SK-N-SH (cell line): ENCODE results near the gene TMEM63C. TPM values are rescaled to one million over a fixed set of nuclear protein-coding genes. Genes with fewer than 3 reads are reported as not detected.

Experiments
- CTCF ChIA-PET: fragments of 300-600, 350-600 bp; formaldehyde crosslinking; extraction: SDS; loops from one replicate; lab custom pipeline; 2021; lab: Yijun Ruan, JAX
- POLR2A ChIA-PET: fragments of 350-600 bp; sonication (Branson Sonifier 250); formaldehyde crosslinking; extraction: SDS; loops from one replicate; lab custom pipeline; 2020; ENCODE audit warnings: antibody characterized with exemption, inconsistent platforms; lab: Yijun Ruan, JAX
- DNase-seq: peaks from one replicate; pipeline ENCODE4 v3.0.0; 2012
- H2AFZ ChIP-seq: fragments of 200-600 bp; sonication (generic); 2 replicates; pipeline ENCODE4 v1.8.1; 2016; ENCODE audit warnings: antibody characterized with exemption, mild to moderate bottlenecking, low read depth
- H3F3A ChIP-seq: fragments of 200-600 bp; sonication (generic); replicated peaks from 2 replicates; pipeline ENCODE3; 2016; ENCODE audit warnings: antibody characterized with exemption, mild to moderate bottlenecking; ENCODE audit not compliant: insufficient read depth
- H3K27ac ChIP-seq, 2 experiments: fragments of 200-500 bp in 1 of 2; fragments of 200-600 bp in 1 of 2; sonication (Bioruptor generic) in 1 of 2; sonication (generic), shearing (Covaris generic) in 1 of 2; 2 replicates each; pipeline versions ENCODE4 v1.5.1 to v1.6.1; 2014 to 2016; ENCODE audit warnings: low read depth in 2 of 2, inconsistent platforms in 1 of 2, low read length in 1 of 2, mild to moderate bottlenecking in 1 of 2, mixed read lengths in 1 of 2
- H3K27me3 ChIP-seq: fragments of 200-600 bp; sonication (generic), shearing (Covaris generic); 2 replicates; pipeline ENCODE4 v1.6.1; 2016; ENCODE audit warnings: mixed run types; ENCODE audit not compliant: insufficient read depth
- H3K36me3 ChIP-seq, 2 experiments: fragments of 200-500 bp in 1 of 2; fragments of 200-600 bp in 1 of 2; sonication (Bioruptor generic) in 1 of 2; sonication (generic) in 1 of 2; replicated peaks in 1 of 2; 2 replicates each; pipeline versions ENCODE3 to v1.5.1; 2014 to 2016; ENCODE audit warnings: low read length in 1 of 2, mild to moderate bottlenecking in 1 of 2; ENCODE audit not compliant: insufficient read depth in 2 of 2, control insufficient read depth in 1 of 2
- H3K4me1 ChIP-seq, 2 experiments: fragments of 200-500 bp in 1 of 2; fragments of 200-600 bp in 1 of 2; sonication (Bioruptor generic) in 1 of 2; sonication (generic), shearing (Covaris generic) in 1 of 2; 2 replicates each; pipeline versions ENCODE4 v1.5.1 to v1.6.1; 2014 to 2016; ENCODE audit warnings: low read depth in 1 of 2, low read length in 1 of 2, mixed run types in 1 of 2; ENCODE audit not compliant: insufficient read depth in 2 of 2, control insufficient read depth in 1 of 2
- H3K4me2 ChIP-seq: fragments of 200-600 bp; sonication (generic), shearing (Covaris generic); 2 replicates; pipeline ENCODE4 v1.6.1; 2017; ENCODE audit warnings: mixed run types
- H3K4me3 ChIP-seq, 2 experiments: fragments of 200-500 bp in 1 of 2; fragments of 200-600 bp in 1 of 2; sonication (Bioruptor generic) in 1 of 2; sonication (generic), shearing (Covaris generic) in 1 of 2; 2 replicates each; pipeline versions ENCODE4 v1.5.1 to v1.8.1; 2014 to 2016; ENCODE audit warnings: low read depth in 2 of 2, inconsistent platforms in 1 of 2, low read length in 1 of 2, mild to moderate bottlenecking in 1 of 2, mixed read lengths in 1 of 2, moderate library complexity in 1 of 2
- H3K79me2 ChIP-seq: fragments of 200-600 bp; sonication (generic); 2 replicates; pipeline ENCODE4 v1.8.1; 2017; ENCODE audit warnings: mild to moderate bottlenecking; ENCODE audit not compliant: insufficient read depth
- H3K9ac ChIP-seq: fragments of 200-600 bp; sonication (generic); 2 replicates; pipeline ENCODE4 v1.6.1; 2017; ENCODE audit warnings: mixed run types
- H3K9me2 ChIP-seq: fragments of 200-600 bp; sonication (generic); 2 replicates; pipeline ENCODE4 v1.6.1; 2017; ENCODE audit warnings: mixed run types
- H3K9me3 ChIP-seq: fragments of 200-600 bp; sonication (generic); 2 replicates; pipeline ENCODE4 v1.6.1; 2017; ENCODE audit warnings: mixed run types, mild to moderate bottlenecking, moderate library complexity
- H4K20me1 ChIP-seq: fragments of 200-600 bp; sonication (generic); 2 replicates; pipeline ENCODE4 v1.6.1; 2017; ENCODE audit warnings: mild to moderate bottlenecking, mixed run types; ENCODE audit not compliant: insufficient read depth
- EP300 ChIP-seq, 2 experiments: IDR thresholded peaks; 2 replicates each; pipeline versions ENCODE4 v1.4.0 to v1.6.1; 2012; ENCODE audit warnings: borderline replicate concordance in 1 of 2, low read depth in 1 of 2, low read length in 1 of 2
- FOXJ3 ChIP-seq: sonication (generic); formaldehyde crosslinking; IDR thresholded peaks from 2 replicates; pipeline ENCODE4 v1.5.1; 2020; ENCODE audit warnings: mild to moderate bottlenecking, missing genetic modification reagents
- FOXM1 ChIP-seq: IDR thresholded peaks from 2 replicates; pipeline ENCODE4 v1.4.0; 2012; ENCODE audit warnings: low read depth, mild to moderate bottlenecking
- MEF2A ChIP-seq: IDR thresholded peaks from 2 replicates; pipeline ENCODE4 v1.4.0; 2012; ENCODE audit warnings: low read depth, borderline replicate concordance
- MXI1 ChIP-seq: IDR thresholded peaks from 2 replicates; pipeline ENCODE4 v1.6.1; 2012; ENCODE audit warnings: mild to moderate bottlenecking, low read depth, low read length, improper control_type of control experiment
- NFIC ChIP-seq: IDR thresholded peaks from 2 replicates; pipeline ENCODE4 v1.4.0; 2012; ENCODE audit warnings: borderline replicate concordance
- NRF1 ChIP-seq: IDR thresholded peaks from 2 replicates; pipeline ENCODE4 v1.6.1; 2012; ENCODE audit warnings: low read depth, mild to moderate bottlenecking, low read length
- RAD21 ChIP-seq: IDR thresholded peaks from 2 replicates; pipeline ENCODE4 v1.6.1; 2012; ENCODE audit warnings: mild to moderate bottlenecking, low read length
- RCOR1 ChIP-seq: fragments of 150-350 bp; IDR thresholded peaks from 2 replicates; pipeline ENCODE4 v1.6.1; 2017; ENCODE audit warnings: antibody characterized with exemption, low read length
- RFX5 ChIP-seq: IDR thresholded peaks from 2 replicates; pipeline ENCODE4 v1.6.1; 2012; ENCODE audit warnings: mild to moderate bottlenecking, improper control_type of control experiment, low read length
- SIN3A ChIP-seq: IDR thresholded peaks from 2 replicates; pipeline ENCODE4 v1.6.1; 2012; ENCODE audit warnings: low read depth, mild to moderate bottlenecking, low read length, moderate library complexity, borderline replicate concordance
- SMC3 ChIP-seq: IDR thresholded peaks from 2 replicates; pipeline ENCODE4 v1.6.1; 2012; ENCODE audit warnings: low read depth, low read length, improper control_type of control experiment
- TCF12 ChIP-seq: IDR thresholded peaks from 2 replicates; pipeline ENCODE4 v1.4.0; 2012
- TEAD4 ChIP-seq: IDR thresholded peaks from 2 replicates; pipeline ENCODE4 v1.4.0; 2012; ENCODE audit warnings: mild to moderate bottlenecking, borderline replicate concordance; ENCODE audit not compliant: insufficient read depth
- YY1 ChIP-seq: IDR thresholded peaks from 2 replicates; pipeline ENCODE4 v1.4.0; 2012; ENCODE audit warnings: low read depth, mild to moderate bottlenecking
- WGBS: methylation state at CpG from one replicate; pipeline ENCODE4 v1.1.6; 2017; ENCODE audit warnings: low lambda C conversion rate; 5-methylcytosine and 5-hydroxymethylcytosine counted together
- polyA plus RNA-seq, 3 experiments: library from polyadenylated mRNA; depleted of rRNA; stranded (reverse); fragments of >200 nt; gene quantifications; 2 replicates each; pipeline ENCODE4 v1.2.3, GENCODE V29; 2012
- TF ChIP-seq, protein P1 (sequence below): IDR thresholded peaks from 2 replicates; pipeline ENCODE4 v1.6.1; 2012; ENCODE audit warnings: mild to moderate bottlenecking, low read depth, low read length, moderate library complexity
- TF ChIP-seq, protein P2 (sequence below): IDR thresholded peaks from 2 replicates; pipeline ENCODE4 v1.4.0; 2012; ENCODE audit warnings: low read depth, borderline replicate concordance
- TF ChIP-seq, protein P3 (sequence below): fragments of 150-350 bp; IDR thresholded peaks from 2 replicates; pipeline ENCODE4 v1.6.1; 2016; ENCODE audit warnings: mild to moderate bottlenecking, low read depth, low read length
- TF ChIP-seq, protein P4 (sequence below): IDR thresholded peaks from 2 replicates; pipeline ENCODE4; 2012

Gene TMEM63C
- polyA plus RNA-seq, 1 of the 3 experiments (the other 2 are of a cell fraction) = 0.25 TPM

DNA sequence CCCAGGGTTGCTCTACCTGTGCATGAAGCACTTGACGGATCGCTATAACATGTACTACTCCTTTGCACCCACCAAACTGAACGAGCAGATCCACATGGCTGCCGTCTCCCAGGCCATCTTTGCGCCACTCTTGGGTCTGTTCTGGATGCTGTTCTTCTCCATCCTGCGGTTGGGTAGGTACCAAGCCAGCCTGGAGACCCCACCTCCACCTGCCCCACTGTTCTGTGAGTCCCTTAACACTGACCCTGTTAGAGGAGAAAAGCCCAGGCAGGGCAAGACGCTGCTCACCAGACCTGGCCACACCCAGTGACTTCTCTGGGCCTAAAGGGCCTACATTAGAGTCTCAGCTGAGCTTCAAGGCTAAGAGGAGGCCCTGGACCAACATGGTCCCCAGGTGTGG, 67.7 kb downstream of the TMEM63C start:
- Histone ChIP-seq H3K9me3 (no peaks in the 10 kb centered on the region), H2AFZ (no peak overlapping the region), H3K4me1 (no peaks in the 10 kb centered on the region), H3F3A (no peaks in the 10 kb centered on the region), H3K4me2 (no peak overlapping the region), H4K20me1 (no peaks in the 10 kb centered on the region), H3K27ac (no peak overlapping the region), H3K4me3 (no peak overlapping the region), H3K36me3 (no peaks in the 10 kb centered on the region), H3K27me3 (no peaks in the 10 kb centered on the region), H3K9me2 (no peaks in the 10 kb centered on the region), H3K9ac (no peak overlapping the region), H3K79me2 (no peaks in the 10 kb centered on the region)
- no peak for TF ChIP-seq FOXJ3 (CRISPR knock-in tag)
- no peak for TF ChIP-seq YY1
- no peak for TF ChIP-seq NFIC
- TF ChIP-seq, protein P1, sequence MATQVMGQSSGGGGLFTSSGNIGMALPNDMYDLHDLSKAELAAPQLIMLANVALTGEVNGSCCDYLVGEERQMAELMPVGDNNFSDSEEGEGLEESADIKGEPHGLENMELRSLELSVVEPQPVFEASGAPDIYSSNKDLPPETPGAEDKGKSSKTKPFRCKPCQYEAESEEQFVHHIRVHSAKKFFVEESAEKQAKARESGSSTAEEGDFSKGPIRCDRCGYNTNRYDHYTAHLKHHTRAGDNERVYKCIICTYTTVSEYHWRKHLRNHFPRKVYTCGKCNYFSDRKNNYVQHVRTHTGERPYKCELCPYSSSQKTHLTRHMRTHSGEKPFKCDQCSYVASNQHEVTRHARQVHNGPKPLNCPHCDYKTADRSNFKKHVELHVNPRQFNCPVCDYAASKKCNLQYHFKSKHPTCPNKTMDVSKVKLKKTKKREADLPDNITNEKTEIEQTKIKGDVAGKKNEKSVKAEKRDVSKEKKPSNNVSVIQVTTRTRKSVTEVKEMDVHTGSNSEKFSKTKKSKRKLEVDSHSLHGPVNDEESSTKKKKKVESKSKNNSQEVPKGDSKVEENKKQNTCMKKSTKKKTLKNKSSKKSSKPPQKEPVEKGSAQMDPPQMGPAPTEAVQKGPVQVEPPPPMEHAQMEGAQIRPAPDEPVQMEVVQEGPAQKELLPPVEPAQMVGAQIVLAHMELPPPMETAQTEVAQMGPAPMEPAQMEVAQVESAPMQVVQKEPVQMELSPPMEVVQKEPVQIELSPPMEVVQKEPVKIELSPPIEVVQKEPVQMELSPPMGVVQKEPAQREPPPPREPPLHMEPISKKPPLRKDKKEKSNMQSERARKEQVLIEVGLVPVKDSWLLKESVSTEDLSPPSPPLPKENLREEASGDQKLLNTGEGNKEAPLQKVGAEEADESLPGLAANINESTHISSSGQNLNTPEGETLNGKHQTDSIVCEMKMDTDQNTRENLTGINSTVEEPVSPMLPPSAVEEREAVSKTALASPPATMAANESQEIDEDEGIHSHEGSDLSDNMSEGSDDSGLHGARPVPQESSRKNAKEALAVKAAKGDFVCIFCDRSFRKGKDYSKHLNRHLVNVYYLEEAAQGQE = no peak
- TF ChIP-seq SMC3 = no peak
- TF ChIP-seq, protein P2, sequence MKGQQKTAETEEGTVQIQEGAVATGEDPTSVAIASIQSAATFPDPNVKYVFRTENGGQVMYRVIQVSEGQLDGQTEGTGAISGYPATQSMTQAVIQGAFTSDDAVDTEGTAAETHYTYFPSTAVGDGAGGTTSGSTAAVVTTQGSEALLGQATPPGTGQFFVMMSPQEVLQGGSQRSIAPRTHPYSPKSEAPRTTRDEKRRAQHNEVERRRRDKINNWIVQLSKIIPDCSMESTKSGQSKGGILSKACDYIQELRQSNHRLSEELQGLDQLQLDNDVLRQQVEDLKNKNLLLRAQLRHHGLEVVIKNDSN = no peak
- TF ChIP-seq, protein P3, sequence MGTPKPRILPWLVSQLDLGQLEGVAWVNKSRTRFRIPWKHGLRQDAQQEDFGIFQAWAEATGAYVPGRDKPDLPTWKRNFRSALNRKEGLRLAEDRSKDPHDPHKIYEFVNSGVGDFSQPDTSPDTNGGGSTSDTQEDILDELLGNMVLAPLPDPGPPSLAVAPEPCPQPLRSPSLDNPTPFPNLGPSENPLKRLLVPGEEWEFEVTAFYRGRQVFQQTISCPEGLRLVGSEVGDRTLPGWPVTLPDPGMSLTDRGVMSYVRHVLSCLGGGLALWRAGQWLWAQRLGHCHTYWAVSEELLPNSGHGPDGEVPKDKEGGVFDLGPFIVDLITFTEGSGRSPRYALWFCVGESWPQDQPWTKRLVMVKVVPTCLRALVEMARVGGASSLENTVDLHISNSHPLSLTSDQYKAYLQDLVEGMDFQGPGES = no peak
- no peak for TF ChIP-seq EP300 (IDR thresholded peaks at IDR 0.05; ENCODE audit: borderline replicate concordance in 1 of 2, low read depth in 1 of 2, low read length in 1 of 2)
- TF ChIP-seq TCF12 = no peak
- no peak for TF ChIP-seq TEAD4
- ChIA-PET CTCF (interaction anchor here (0.9 to 1.6 kb wide), 3 partner anchors 9 to 179 kb away, joined by 3 to 4 read pairs (median 3); no protein-coding TSS in a partner anchor), POLR2A (no interaction called here)
- no peak for DNase-seq
- WGBS = 63% methylated on average over 5 of the region's 7 CpGs

DNA sequence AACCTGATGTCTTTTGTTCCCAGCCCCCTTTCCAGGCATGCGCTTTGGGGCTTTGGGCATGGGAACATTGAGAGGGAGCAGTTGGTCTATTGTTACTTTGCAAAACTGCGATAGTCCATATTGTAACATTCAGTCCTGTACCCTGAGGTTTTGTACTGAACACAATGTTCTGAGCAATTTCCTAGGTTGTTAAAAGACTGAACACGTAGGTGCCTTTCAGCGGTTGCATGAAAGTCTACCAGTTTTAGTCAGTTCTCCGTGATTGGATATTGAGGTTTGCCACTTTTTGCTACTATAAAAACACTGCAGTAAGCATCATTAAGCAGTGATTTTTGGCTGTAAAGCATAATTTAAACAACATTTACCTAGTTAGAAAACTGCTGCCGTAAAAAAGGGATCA, 69.3 kb downstream of the TMEM63C start:
- no peaks in the 10 kb centered on the region for H3K9me2 ChIP-seq
- H3K27ac ChIP-seq = no peak overlapping the region
- POLR2A ChIA-PET = no interaction called here
- no peak overlapping the region for H3K4me3 ChIP-seq
- H3K4me1 ChIP-seq = no peaks in the 10 kb centered on the region
- no peak for TF ChIP-seq FOXJ3 (CRISPR knock-in tag)
- TF ChIP-seq, protein P3 = no peak
- TF ChIP-seq YY1 = no peak
- TF ChIP-seq NRF1 = no peak
- no peak for TF ChIP-seq RAD21
- no peak for TF ChIP-seq MEF2A
- TF ChIP-seq TEAD4 = no peak
- no peak for TF ChIP-seq TCF12
- TF ChIP-seq, protein P4, sequence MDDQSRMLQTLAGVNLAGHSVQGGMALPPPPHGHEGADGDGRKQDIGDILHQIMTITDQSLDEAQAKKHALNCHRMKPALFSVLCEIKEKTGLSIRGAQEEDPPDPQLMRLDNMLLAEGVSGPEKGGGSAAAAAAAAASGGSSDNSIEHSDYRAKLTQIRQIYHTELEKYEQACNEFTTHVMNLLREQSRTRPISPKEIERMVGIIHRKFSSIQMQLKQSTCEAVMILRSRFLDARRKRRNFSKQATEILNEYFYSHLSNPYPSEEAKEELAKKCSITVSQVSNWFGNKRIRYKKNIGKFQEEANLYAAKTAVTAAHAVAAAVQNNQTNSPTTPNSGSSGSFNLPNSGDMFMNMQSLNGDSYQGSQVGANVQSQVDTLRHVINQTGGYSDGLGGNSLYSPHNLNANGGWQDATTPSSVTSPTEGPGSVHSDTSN = no peak
- no peak for TF ChIP-seq FOXM1
- no peak for TF ChIP-seq MXI1
- no peak for TF ChIP-seq RCOR1
- no peak for TF ChIP-seq RFX5
- no peak for TF ChIP-seq SIN3A
- no peak overlapping the region for H3K4me2 ChIP-seq
- H3K27me3 ChIP-seq = no peaks in the 10 kb centered on the region
- H3K9ac ChIP-seq = no peak overlapping the region
- H3K79me2 ChIP-seq = no peaks in the 10 kb centered on the region
- H4K20me1 ChIP-seq = no peaks in the 10 kb centered on the region
- no peaks in the 10 kb centered on the region for H3F3A ChIP-seq
- H3K9me3 ChIP-seq = no peaks in the 10 kb centered on the region
- CTCF ChIA-PET = no interaction called here
- no peak overlapping the region for H2AFZ ChIP-seq
- no peak for DNase-seq
- H3K36me3 ChIP-seq = no peaks in the 10 kb centered on the region
- WGBS = 63% methylated on average over 6 of the region's 6 CpGs
